Panc1 (cell line): ENCODE results near the gene TTLL11. TPM values are rescaled to one million over a fixed set of nuclear protein-coding genes. Genes with fewer than 3 reads are reported as not detected.

Source experiments
- ATAC-seq: fragments of 200-7000 bp; cut with Tn5 transposase; 2 replicates; pipeline ENCODE4 v1.9.1; 2020; ENCODE audit warnings: mild to moderate bottlenecking, moderate library complexity
- BruUV-seq: library from RNA; stranded (reverse); fragments of 400-500 nt; replicated peaks from 2 replicates; lab custom pipeline; 2021; lab: Mats Ljungman, UMichigan
- CTCF ChIA-PET: fragments of 300-600 bp; sonication (Branson Sonifier 250); formaldehyde crosslinking; loops from one replicate; lab custom pipeline; 2022; ENCODE audit warnings: antibody characterized with exemption; lab: Charles Lee
- POLR2A ChIA-PET: fragments of 300-600 bp; sonication (Branson Sonifier 250); formaldehyde crosslinking; loops from one replicate; lab custom pipeline; 2022; ENCODE audit warnings: antibody characterized with exemption; lab: Charles Lee
- DNase-seq: peaks from one replicate; pipeline ENCODE4 v3.0.0-alpha.2; 2010; ENCODE audit warnings: low read depth, low spot score
- H3K27ac ChIP-seq: 2 replicates; pipeline ENCODE4 v1.5.1; 2011; ENCODE audit warnings: mild to moderate bottlenecking, low read length, inconsistent platforms
- H3K27me3 ChIP-seq: fragments of 200-500 bp; sonication (Bioruptor generic); 2 replicates; pipeline ENCODE4 v1.6.0; 2014; ENCODE audit warnings: low read length, inconsistent platforms; ENCODE audit not compliant: control insufficient read depth, insufficient read depth
- H3K36me3 ChIP-seq: fragments of 200-500 bp; sonication (Bioruptor generic); 2 replicates; pipeline ENCODE4 v1.5.1; 2014; ENCODE audit warnings: inconsistent platforms, mild to moderate bottlenecking, low read length, moderate library complexity; ENCODE audit not compliant: control insufficient read depth, insufficient read depth
- H3K4me1 ChIP-seq: 2 replicates; pipeline ENCODE4 v1.5.1; 2011; ENCODE audit warnings: inconsistent platforms, mild to moderate bottlenecking, low read length, moderate library complexity; ENCODE audit not compliant: control insufficient read depth, insufficient read depth
- H3K4me3 ChIP-seq, 2 experiments: 2 replicates each; pipeline ENCODE4 v1.5.1; 2011 to 2012; ENCODE audit warnings: low read depth in 2 of 2, low read length in 2 of 2, mild to moderate bottlenecking in 2 of 2, inconsistent platforms in 1 of 2, moderate library complexity in 1 of 2
- H3K9me3 ChIP-seq: fragments of 200-500 bp; sonication (Bioruptor generic); 2 replicates; pipeline ENCODE4 v1.5.1; 2014; ENCODE audit warnings: low read depth, mild to moderate bottlenecking, inconsistent platforms, low read length, moderate library complexity; ENCODE audit not compliant: control insufficient read depth, insufficient read depth
- CTCF ChIP-seq: fragments of 450-650 bp; IDR thresholded peaks from 2 replicates; pipeline ENCODE4 v1.5.1; 2017; ENCODE audit warnings: mild to moderate bottlenecking
- POLR2AphosphoS5 ChIP-seq: IDR thresholded peaks from 2 replicates; pipeline ENCODE4 v1.6.1; 2012; ENCODE audit warnings: mild to moderate bottlenecking, low read depth, low read length, moderate library complexity
- SIN3A ChIP-seq: IDR thresholded peaks from 2 replicates; pipeline ENCODE4 v1.6.1; 2012; ENCODE audit warnings: low read depth, mild to moderate bottlenecking, low read length, moderate library complexity, borderline replicate concordance; ENCODE audit not compliant: insufficient read depth
- TCF7L2 ChIP-seq: IDR thresholded peaks from 2 replicates; pipeline ENCODE4 v1.6.1; 2011; ENCODE audit warnings: mild to moderate bottlenecking, low read depth, low read length, inconsistent platforms
- in situ Hi-C: cut with HindIII; loops from 2 replicates; pipeline ENCODE4 v1.10.0; 2016; ENCODE audit warnings: low sequenced_read_pairs, low pct_unique_long_range_greater_than_20kb
- intact Hi-C: fragments of 100-400 bp; cut with micrococcal nuclease; formaldehyde crosslinking; loops from one replicate; pipeline ENCODE4 v1.10.0; 2022; ENCODE audit not compliant: unreplicated experiment
- total RNA-seq: library from RNA; stranded (reverse); gene quantifications from one replicate; pipeline ENCODE4 v1.2.1, GENCODE V29; 2021; ENCODE audit not compliant: unreplicated experiment
- TF ChIP-seq, protein P1 (sequence below), 2 experiments: IDR thresholded peaks; 2 replicates each; pipeline ENCODE4 v1.6.1; 2011 to 2012; ENCODE audit warnings: low read depth in 2 of 2, control low read depth in 1 of 2, low read length in 1 of 2, mild to moderate bottlenecking in 1 of 2, moderate library complexity in 1 of 2; ENCODE audit not compliant: insufficient read depth in 1 of 2

TTLL11 gene
- total RNA-seq, 1 experiment from 2014 or later = 1.1 TPM

DNA sequence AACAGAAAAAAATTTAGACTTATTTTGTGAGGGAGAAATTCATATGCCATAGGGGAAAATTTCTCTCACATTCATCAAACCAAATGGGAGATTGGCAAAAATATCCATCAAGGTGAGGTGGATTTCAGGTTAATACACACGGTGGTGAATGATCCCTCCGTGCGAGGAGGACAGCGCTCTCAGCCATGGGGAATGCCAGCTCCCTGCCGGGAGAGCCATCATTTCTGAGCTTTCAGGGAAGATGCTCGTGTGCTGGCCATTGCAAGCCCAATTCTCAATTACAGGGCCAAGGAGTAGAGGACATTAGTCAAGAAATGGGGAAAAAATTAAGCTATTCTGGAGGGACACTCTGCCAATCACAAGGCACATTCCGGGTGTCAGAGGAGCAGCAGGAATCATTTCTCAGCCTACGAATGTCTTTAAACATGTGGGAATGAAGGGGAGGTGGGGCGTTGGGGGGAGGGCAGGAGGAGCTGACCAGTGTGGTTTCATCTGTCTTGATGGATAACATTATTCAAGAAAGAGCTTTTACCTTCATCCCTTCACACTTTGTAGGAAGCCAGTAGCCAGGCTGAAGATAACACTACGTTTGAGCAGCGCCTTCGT, 276.2 kb downstream of the TTLL11 start:
- H3K4me3 ChIP-seq = no peak overlapping the region
- no peaks in the 10 kb centered on the region for H3K4me1 ChIP-seq
- DNase-seq (no peak), ATAC-seq (no peak)
- POLR2A ChIA-PET = no interaction called here
- no peaks in the 10 kb centered on the region for H3K9me3 ChIP-seq
- intact Hi-C loops (no loop called here), in situ Hi-C loops (no loop called here)
- no peaks in the 10 kb centered on the region for H3K36me3 ChIP-seq
- TF ChIP-seq SIN3A = no peak
- TF ChIP-seq CTCF = no peak
- TF ChIP-seq, protein P1, sequence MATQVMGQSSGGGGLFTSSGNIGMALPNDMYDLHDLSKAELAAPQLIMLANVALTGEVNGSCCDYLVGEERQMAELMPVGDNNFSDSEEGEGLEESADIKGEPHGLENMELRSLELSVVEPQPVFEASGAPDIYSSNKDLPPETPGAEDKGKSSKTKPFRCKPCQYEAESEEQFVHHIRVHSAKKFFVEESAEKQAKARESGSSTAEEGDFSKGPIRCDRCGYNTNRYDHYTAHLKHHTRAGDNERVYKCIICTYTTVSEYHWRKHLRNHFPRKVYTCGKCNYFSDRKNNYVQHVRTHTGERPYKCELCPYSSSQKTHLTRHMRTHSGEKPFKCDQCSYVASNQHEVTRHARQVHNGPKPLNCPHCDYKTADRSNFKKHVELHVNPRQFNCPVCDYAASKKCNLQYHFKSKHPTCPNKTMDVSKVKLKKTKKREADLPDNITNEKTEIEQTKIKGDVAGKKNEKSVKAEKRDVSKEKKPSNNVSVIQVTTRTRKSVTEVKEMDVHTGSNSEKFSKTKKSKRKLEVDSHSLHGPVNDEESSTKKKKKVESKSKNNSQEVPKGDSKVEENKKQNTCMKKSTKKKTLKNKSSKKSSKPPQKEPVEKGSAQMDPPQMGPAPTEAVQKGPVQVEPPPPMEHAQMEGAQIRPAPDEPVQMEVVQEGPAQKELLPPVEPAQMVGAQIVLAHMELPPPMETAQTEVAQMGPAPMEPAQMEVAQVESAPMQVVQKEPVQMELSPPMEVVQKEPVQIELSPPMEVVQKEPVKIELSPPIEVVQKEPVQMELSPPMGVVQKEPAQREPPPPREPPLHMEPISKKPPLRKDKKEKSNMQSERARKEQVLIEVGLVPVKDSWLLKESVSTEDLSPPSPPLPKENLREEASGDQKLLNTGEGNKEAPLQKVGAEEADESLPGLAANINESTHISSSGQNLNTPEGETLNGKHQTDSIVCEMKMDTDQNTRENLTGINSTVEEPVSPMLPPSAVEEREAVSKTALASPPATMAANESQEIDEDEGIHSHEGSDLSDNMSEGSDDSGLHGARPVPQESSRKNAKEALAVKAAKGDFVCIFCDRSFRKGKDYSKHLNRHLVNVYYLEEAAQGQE (IDR thresholded peaks at IDR 0.05; ENCODE audit: insufficient read depth in 1 of 2, low read depth in 2 of 2, low read length in 1 of 2) = no peak
- TF ChIP-seq TCF7L2 = no peak
- no peak for TF ChIP-seq POLR2AphosphoS5
- no TSS peak for BruUV-seq
- CTCF ChIA-PET = no interaction called here
- no peak overlapping the region for H3K27ac ChIP-seq
- H3K27me3 ChIP-seq = no peaks in the 10 kb centered on the region

DNA sequence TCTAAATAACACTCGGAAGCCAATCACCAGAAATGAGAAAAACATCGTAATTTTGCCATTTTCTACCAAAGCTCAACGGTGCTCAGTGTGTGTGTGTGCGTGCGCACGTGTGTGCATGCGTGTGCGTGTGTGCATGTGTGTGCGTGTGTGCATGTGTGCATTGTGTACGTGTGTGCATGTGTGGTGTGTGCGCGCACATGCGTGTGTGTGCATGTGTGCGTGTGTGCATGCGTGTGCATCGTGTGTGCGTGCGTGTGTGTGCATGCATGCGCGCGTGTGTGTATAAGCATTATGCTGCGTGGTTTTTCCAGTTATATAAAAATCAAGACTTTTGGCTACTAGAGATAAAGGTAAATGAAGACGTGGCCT, 276.7 kb downstream of the TTLL11 start:
- ChIA-PET POLR2A (no interaction called here), CTCF (no interaction called here)
- no TSS peak for BruUV-seq

More for the DNA sequence above, 276.7 kb downstream of the TTLL11 start:
- H3K36me3 ChIP-seq = no peaks in the 10 kb centered on the region
- no peaks in the 10 kb centered on the region for H3K27me3 ChIP-seq
- DNase-seq (no peak), ATAC-seq (no peak)
- no peak overlapping the region for H3K4me3 ChIP-seq
- no peaks in the 10 kb centered on the region for H3K9me3 ChIP-seq
- no peaks in the 10 kb centered on the region for H3K4me1 ChIP-seq
- no peak overlapping the region for H3K27ac ChIP-seq
- in situ Hi-C loops = no loop called here
- intact Hi-C loops = no loop called here
- TF ChIP-seq POLR2AphosphoS5 (no peak), CTCF (no peak), TCF7L2 (no peak), SIN3A (no peak)
- TF ChIP-seq, protein P1 (IDR thresholded peaks at IDR 0.05; ENCODE audit: insufficient read depth in 1 of 2, low read depth in 2 of 2, low read length in 1 of 2) = no peak
